Measurements from ENCODE around the gene AHCYL2. TPM values are rescaled to one million over a fixed set of nuclear protein-coding genes. Genes with fewer than 3 reads are reported as not detected.

AHCYL2 gene
- total and polyA plus RNA-seq, 2 experiments from 2014 or later, result 7.8 to 29.4 TPM

DNA sequence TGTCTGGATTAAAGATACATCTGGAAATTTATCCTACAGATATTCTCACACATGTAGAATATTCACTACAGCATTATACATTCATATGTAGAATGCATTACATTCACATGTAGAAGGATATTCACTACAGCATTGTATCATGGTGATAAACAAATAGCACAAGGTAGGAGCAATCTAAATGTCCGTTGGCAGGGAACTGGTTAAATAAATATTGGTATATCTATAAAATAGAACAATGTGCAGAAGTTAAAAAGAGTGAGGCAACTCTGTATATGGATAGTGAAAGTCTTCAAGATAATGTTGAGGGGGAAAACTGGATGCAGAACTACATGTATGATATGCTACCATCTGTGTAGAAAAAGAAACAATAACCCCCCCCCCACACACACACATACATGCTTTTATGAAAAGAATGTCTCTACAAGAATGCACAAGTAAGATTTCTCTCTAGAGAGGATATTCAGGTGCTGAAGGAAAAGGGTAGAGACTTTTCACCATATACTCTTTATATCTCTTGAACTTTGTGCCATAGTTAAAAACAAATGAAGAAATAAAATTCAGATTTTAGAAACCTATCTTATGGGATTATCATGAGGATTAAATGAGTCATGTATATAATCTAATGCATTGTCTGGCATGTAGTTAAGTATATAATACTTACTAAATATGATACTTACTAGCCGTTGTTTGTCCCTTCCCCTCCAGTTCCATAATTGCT lies 123.4 kb downstream of the AHCYL2 start:
- no peak for DNase-seq (ENCODE audit: low spot score)
- no peaks in the 10 kb centered on the region for H3K9me3 Mint-ChIP-seq
- Histone ChIP-seq H3K4me1 (ENCODE audit: insufficient read depth) (peaks cover 4% of the 10 kb centered on the region), H3K27me3 (ENCODE audit: insufficient read depth) (no peaks in the 10 kb centered on the region), H3K36me3 (ENCODE audit: insufficient read depth) (no peaks in the 10 kb centered on the region), H3F3A (replicated peaks; ENCODE audit: low read depth) (no peaks in the 10 kb centered on the region), H4K20me1 (replicated peaks; ENCODE audit: insufficient read depth) (no peaks in the 10 kb centered on the region), H3K4me2 (no peak overlapping the region), H3K9me2 (ENCODE audit: insufficient read depth) (no peaks in the 10 kb centered on the region), H3K4me3 (no peak overlapping the region), H2AFZ (no peak overlapping the region), H3K27ac (ENCODE audit: low read depth) (no peak overlapping the region), H3K79me2 (replicated peaks; ENCODE audit: insufficient read depth) (no peaks in the 10 kb centered on the region)
- no peaks in the 10 kb centered on the region for H3K27me3 Mint-ChIP-seq (ENCODE audit: insufficient read depth, low read depth, poor library complexity)
- H3K36me3 Mint-ChIP-seq (ENCODE audit: low read depth), result no peaks in the 10 kb centered on the region
- no peak overlapping the region for H3K27ac Mint-ChIP-seq
- H3K4me1 Mint-ChIP-seq, result peaks cover 5% of the 10 kb centered on the region; the same call in 1 of the 3 replicates
- no peak for ATAC-seq
- H3K4me3 Mint-ChIP-seq, result no peak overlapping the region
- TF ChIP-seq EZH2phosphoT487 (IDR thresholded peaks at IDR 0.05; ENCODE audit: unreplicated experiment) (no peak), NANOG (IDR thresholded peaks at IDR 0.05; ENCODE audit: borderline replicate concordance) (no peak), EZH2 (IDR thresholded peaks at IDR 0.05; ENCODE audit: low read depth, unreplicated experiment) (no peak), STAT1 (IDR thresholded peaks at IDR 0.05; ENCODE audit: unreplicated experiment) (no peak), JUNB (IDR thresholded peaks at IDR 0.05; ENCODE audit: unreplicated experiment) (no peak), ZNF331 (CRISPR knock-in tag; IDR thresholded peaks at IDR 0.05; ENCODE audit: low read depth) (no peak), POLR2AphosphoS5 (IDR thresholded peaks at IDR 0.05; ENCODE audit: low read depth) (no peak), CREB1 (CRISPR knock-in tag; IDR thresholded peaks at IDR 0.05; ENCODE audit: low read depth) (no peak), ZNF114 (CRISPR knock-in tag; IDR thresholded peaks at IDR 0.05) (no peak)
- TF ChIP-seq, protein P1, sequence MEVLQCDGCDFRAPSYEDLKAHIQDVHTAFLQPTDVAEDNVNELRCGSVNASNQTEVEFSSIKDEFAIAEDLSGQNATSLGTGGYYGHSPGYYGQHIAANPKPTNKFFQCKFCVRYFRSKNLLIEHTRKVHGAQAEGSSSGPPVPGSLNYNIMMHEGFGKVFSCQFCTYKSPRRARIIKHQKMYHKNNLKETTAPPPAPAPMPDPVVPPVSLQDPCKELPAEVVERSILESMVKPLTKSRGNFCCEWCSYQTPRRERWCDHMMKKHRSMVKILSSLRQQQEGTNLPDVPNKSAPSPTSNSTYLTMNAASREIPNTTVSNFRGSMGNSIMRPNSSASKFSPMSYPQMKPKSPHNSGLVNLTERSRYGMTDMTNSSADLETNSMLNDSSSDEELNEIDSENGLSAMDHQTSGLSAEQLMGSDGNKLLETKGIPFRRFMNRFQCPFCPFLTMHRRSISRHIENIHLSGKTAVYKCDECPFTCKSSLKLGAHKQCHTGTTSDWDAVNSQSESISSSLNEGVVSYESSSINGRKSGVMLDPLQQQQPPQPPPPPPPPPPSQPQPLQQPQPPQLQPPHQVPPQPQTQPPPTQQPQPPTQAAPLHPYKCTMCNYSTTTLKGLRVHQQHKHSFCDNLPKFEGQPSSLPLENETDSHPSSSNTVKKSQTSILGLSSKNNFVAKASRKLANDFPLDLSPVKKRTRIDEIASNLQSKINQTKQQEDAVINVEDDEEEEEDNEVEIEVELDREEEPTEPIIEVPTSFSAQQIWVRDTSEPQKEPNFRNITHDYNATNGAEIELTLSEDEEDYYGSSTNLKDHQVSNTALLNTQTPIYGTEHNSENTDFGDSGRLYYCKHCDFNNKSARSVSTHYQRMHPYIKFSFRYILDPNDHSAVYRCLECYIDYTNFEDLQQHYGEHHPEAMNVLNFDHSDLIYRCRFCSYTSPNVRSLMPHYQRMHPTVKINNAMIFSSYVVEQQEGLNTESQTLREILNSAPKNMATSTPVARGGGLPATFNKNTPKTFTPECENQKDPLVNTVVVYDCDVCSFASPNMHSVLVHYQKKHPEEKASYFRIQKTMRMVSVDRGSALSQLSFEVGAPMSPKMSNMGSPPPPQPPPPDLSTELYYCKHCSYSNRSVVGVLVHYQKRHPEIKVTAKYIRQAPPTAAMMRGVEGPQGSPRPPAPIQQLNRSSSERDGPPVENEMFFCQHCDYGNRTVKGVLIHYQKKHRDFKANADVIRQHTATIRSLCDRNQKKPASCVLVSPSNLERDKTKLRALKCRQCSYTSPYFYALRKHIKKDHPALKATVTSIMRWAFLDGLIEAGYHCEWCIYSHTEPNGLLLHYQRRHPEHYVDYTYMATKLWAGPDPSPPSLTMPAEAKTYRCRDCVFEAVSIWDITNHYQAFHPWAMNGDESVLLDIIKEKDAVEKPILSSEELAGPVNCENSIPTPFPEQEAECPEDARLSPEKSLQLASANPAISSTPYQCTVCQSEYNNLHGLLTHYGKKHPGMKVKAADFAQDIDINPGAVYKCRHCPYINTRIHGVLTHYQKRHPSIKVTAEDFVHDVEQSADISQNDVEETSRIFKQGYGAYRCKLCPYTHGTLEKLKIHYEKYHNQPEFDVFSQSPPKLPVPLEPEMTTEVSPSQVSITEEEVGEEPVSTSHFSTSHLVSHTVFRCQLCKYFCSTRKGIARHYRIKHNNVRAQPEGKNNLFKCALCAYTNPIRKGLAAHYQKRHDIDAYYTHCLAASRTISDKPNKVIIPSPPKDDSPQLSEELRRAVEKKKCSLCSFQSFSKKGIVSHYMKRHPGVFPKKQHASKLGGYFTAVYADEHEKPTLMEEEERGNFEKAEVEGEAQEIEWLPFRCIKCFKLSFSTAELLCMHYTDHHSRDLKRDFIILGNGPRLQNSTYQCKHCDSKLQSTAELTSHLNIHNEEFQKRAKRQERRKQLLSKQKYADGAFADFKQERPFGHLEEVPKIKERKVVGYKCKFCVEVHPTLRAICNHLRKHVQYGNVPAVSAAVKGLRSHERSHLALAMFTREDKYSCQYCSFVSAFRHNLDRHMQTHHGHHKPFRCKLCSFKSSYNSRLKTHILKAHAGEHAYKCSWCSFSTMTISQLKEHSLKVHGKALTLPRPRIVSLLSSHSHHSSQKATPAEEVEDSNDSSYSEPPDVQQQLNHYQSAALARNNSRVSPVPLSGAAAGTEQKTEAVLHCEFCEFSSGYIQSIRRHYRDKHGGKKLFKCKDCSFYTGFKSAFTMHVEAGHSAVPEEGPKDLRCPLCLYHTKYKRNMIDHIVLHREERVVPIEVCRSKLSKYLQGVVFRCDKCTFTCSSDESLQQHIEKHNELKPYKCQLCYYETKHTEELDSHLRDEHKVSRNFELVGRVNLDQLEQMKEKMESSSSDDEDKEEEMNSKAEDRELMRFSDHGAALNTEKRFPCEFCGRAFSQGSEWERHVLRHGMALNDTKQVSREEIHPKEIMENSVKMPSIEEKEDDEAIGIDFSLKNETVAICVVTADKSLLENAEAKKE (CRISPR knock-in tag; IDR thresholded peaks at IDR 0.05), result no peak
- TF ChIP-seq, protein P2, sequence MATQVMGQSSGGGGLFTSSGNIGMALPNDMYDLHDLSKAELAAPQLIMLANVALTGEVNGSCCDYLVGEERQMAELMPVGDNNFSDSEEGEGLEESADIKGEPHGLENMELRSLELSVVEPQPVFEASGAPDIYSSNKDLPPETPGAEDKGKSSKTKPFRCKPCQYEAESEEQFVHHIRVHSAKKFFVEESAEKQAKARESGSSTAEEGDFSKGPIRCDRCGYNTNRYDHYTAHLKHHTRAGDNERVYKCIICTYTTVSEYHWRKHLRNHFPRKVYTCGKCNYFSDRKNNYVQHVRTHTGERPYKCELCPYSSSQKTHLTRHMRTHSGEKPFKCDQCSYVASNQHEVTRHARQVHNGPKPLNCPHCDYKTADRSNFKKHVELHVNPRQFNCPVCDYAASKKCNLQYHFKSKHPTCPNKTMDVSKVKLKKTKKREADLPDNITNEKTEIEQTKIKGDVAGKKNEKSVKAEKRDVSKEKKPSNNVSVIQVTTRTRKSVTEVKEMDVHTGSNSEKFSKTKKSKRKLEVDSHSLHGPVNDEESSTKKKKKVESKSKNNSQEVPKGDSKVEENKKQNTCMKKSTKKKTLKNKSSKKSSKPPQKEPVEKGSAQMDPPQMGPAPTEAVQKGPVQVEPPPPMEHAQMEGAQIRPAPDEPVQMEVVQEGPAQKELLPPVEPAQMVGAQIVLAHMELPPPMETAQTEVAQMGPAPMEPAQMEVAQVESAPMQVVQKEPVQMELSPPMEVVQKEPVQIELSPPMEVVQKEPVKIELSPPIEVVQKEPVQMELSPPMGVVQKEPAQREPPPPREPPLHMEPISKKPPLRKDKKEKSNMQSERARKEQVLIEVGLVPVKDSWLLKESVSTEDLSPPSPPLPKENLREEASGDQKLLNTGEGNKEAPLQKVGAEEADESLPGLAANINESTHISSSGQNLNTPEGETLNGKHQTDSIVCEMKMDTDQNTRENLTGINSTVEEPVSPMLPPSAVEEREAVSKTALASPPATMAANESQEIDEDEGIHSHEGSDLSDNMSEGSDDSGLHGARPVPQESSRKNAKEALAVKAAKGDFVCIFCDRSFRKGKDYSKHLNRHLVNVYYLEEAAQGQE (IDR thresholded peaks at IDR 0.05; ENCODE audit: unreplicated experiment), result no peak
- TF ChIP-seq, protein P3, sequence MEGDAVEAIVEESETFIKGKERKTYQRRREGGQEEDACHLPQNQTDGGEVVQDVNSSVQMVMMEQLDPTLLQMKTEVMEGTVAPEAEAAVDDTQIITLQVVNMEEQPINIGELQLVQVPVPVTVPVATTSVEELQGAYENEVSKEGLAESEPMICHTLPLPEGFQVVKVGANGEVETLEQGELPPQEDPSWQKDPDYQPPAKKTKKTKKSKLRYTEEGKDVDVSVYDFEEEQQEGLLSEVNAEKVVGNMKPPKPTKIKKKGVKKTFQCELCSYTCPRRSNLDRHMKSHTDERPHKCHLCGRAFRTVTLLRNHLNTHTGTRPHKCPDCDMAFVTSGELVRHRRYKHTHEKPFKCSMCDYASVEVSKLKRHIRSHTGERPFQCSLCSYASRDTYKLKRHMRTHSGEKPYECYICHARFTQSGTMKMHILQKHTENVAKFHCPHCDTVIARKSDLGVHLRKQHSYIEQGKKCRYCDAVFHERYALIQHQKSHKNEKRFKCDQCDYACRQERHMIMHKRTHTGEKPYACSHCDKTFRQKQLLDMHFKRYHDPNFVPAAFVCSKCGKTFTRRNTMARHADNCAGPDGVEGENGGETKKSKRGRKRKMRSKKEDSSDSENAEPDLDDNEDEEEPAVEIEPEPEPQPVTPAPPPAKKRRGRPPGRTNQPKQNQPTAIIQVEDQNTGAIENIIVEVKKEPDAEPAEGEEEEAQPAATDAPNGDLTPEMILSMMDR (conservative IDR thresholded peaks at IDR 0.05; ENCODE audit: low read depth in 2 of 2), result no peak
- TF ChIP-seq, protein P4, sequence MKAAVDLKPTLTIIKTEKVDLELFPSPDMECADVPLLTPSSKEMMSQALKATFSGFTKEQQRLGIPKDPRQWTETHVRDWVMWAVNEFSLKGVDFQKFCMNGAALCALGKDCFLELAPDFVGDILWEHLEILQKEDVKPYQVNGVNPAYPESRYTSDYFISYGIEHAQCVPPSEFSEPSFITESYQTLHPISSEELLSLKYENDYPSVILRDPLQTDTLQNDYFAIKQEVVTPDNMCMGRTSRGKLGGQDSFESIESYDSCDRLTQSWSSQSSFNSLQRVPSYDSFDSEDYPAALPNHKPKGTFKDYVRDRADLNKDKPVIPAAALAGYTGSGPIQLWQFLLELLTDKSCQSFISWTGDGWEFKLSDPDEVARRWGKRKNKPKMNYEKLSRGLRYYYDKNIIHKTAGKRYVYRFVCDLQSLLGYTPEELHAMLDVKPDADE (IDR thresholded peaks at IDR 0.05), result no peak

Measured in GM23338 (cell line).